Ovary (tissue), 9 donors: ENCODE results near the gene IP6K1. TPM values are rescaled to one million over a fixed set of nuclear protein-coding genes. Genes with fewer than 3 reads are reported as not detected.

Source experiments
- DNase-seq, 5 donors: peaks; one replicate each; pipeline ENCODE4 v3.0.0-alpha.2; 2019 to 2020
- H3K27ac ChIP-seq, 2 donors: fragments of 200-600 bp; one replicate each; pipeline versions ENCODE4 v1.5.1 to v1.8.0; 2019 to 2022
- H3K27me3 ChIP-seq: fragments of 200-600 bp; one replicate; pipeline ENCODE4 v1.8.0; 2022
- H3K36me3 ChIP-seq: fragments of 200-600 bp; sonication (generic); one replicate; pipeline ENCODE4 v1.5.1; 2019
- H3K4me1 ChIP-seq: one replicate; pipeline ENCODE4 v1.8.1; 2013; ENCODE audit warnings: mild to moderate bottlenecking, moderate library complexity; ENCODE audit not compliant: insufficient read depth
- H3K4me3 ChIP-seq: fragments of 200-600 bp; sonication (generic); one replicate; pipeline ENCODE4 v1.5.1; 2017
- H3K9me3 ChIP-seq, 2 donors: fragments of 200-600 bp in 1 of 2; sonication (generic) in 1 of 2; one replicate each; pipeline versions ENCODE4 v1.5.1 to v1.8.1; 2013 to 2019; ENCODE audit warnings: mild to moderate bottlenecking in 1 of 2, moderate library complexity in 1 of 2
- CTCF ChIP-seq, 3 donors: fragments of 450-650 bp in 2 of 3; fragments of 200-600 bp in 1 of 3; IDR thresholded peaks; one replicate each; pipeline versions ENCODE4 v1.5.1 to v1.8.0; 2016 to 2022; ENCODE audit warnings: antibody characterized with exemption in 3 of 3, mild to moderate bottlenecking in 1 of 3
- EP300 ChIP-seq: sonication (generic); formaldehyde crosslinking; IDR thresholded peaks from one replicate; pipeline ENCODE4 v1.6.1; 2017; ENCODE audit warnings: antibody characterized with exemption
- POLR2A ChIP-seq: fragments of 450-650 bp; IDR thresholded peaks from one replicate; pipeline ENCODE4 v1.6.1; 2017; ENCODE audit warnings: antibody characterized with exemption, mild to moderate bottlenecking, moderate library complexity
- WGBS, 3 donors: extraction: QIAGEN DNeasy Blood & Tissue Kit in 1 of 3; methylation state at CpG; one replicate each; pipeline versions ENCODE4 v1.1.5 to v1.1.7; 2013 to 2017; 5-methylcytosine and 5-hydroxymethylcytosine counted together
- intact Hi-C, 4 donors: fragments of 100-400 bp; cut with DNase I; formaldehyde crosslinking; loops; one replicate each; pipeline versions ENCODE4 v1.11.0 to v1.15.1; 2022 to 2023
- polyA plus RNA-seq, 2 donors: library from polyadenylated mRNA; stranded (reverse); fragments of 200-250 nt in 1 of 2; fragments of 350-450 nt in 1 of 2; fragmentation: Illumina TruSeq in 1 of 2; extraction: RNeasy Lipid Tissue Mini Kit (QIAGEN cat#74804) in 1 of 2; gene quantifications; one replicate each; pipeline ENCODE4 v1.2.3, GENCODE V29; 2013 to 2014
- total RNA-seq, 7 donors: library from RNA; depleted of rRNA in 2 of 7; stranded (reverse); fragments of >200 nt in 2 of 7; fragmentation: NEBNext Ultra II Directional in 3 of 7; extraction: Animal tissue kit (Norgen Biotek cat#: 25700) in 3 of 7; gene quantifications; one replicate each; pipeline versions ENCODE4 v1.1.0 to v1.2.4, GENCODE V29; 2016 to 2023
- donor health status: DM: no; HTN: no; CAD: no; lungs with moderate emphysema.
- donor health status: DM: no; HTN: no; CAD: no.
- donor health status: Bipolar disorder and iron deficiency.
- donor health status: DM: yes; HTN: yes; CAD: no.
- donor health status: DM: no; HTN: no; CAD: no.
- donor health status: DM: yes; HTN: yes; CAD: no.

IP6K1 gene
- total and polyA plus RNA-seq, 9 donors, result 27.9 to 52.4 (median 47.0) TPM

- WGBS, 3 donors, result 88 to 91% (median 90%) methylated on average over 8 of the region's 8 CpGs
- H3K4me3 ChIP-seq, result no peak overlapping the region
- H3K4me1 ChIP-seq, result no peaks in the 10 kb centered on the region
- H3K27ac ChIP-seq, result no peak overlapping the region
- TF ChIP-seq CTCF (IDR thresholded peaks at IDR 0.05), result no peak
- TF ChIP-seq EP300, result no peak
- no peak for TF ChIP-seq POLR2A
- H3K9me3 ChIP-seq, result no peaks in the 10 kb centered on the region
- H3K36me3 ChIP-seq, result no peaks in the 10 kb centered on the region
- intact Hi-C loops, result loop anchor here in 1 of 4 donors (10.0 kb wide), 1 partner anchor 200 kb away; the partner anchor contains the start of gene MST1R
- no peaks in the 10 kb centered on the region for H3K27me3 ChIP-seq
- no peak for DNase-seq
Observed at GRCh38 chr3:49704629-49705028, 81.7 kb downstream of the IP6K1 start.

GRCh38 chr3:49703956-49704355, 82.4 kb downstream of the IP6K1 start:
- DNase-seq, result no peak
- TF ChIP-seq CTCF (IDR thresholded peaks at IDR 0.05) (no peak), POLR2A (no peak), EP300 (no peak)
- intact Hi-C loops, result loop anchor here in 1 of 4 donors (10.0 kb wide), 1 partner anchor 201 kb away; the partner anchor contains the start of gene MST1R
- Histone ChIP-seq H3K36me3 (no peaks in the 10 kb centered on the region), H3K27ac (no peak overlapping the region), H3K4me3 (no peak overlapping the region), H3K4me1 (no peaks in the 10 kb centered on the region), H3K27me3 (no peaks in the 10 kb centered on the region), H3K9me3 (no peaks in the 10 kb centered on the region)
- 84 to 85% (median 85%) methylated on average over 7 of the region's 7 CpGs for WGBS, 3 donors

GRCh38 chr3:49703443-49703927, 82.9 kb downstream of the IP6K1 start:
- peak in 4 of 5 donors; percentile 41 to 69 (median 60) for DNase-seq
- TF ChIP-seq EP300 (no peak), CTCF (IDR thresholded peaks at IDR 0.05) (peak; percentile 36 to 50 (median 43)), POLR2A (no peak)
- 55 to 61% (median 59%) methylated on average over 14 of the region's 14 CpGs for WGBS, 3 donors
- no peaks in the 10 kb centered on the region for H3K27me3 ChIP-seq
- no peak overlapping the region for H3K27ac ChIP-seq
- H3K9me3 ChIP-seq, result no peaks in the 10 kb centered on the region
- H3K36me3 ChIP-seq, result no peaks in the 10 kb centered on the region
- intact Hi-C loops, result loop anchor here in 1 of 4 donors (10.0 kb wide), 1 partner anchor 201 kb away; the partner anchor contains the start of gene MST1R
- H3K4me1 ChIP-seq, result no peaks in the 10 kb centered on the region
- H3K4me3 ChIP-seq, result no peak overlapping the region

- WGBS, 3 donors, result 91 to 94% (median 92%) methylated on average over 11 of the region's 11 CpGs
- no peaks in the 10 kb centered on the region for H3K4me1 ChIP-seq
- H3K9me3 ChIP-seq, result no peaks in the 10 kb centered on the region
- intact Hi-C loops, result loop anchor here in 1 of 4 donors (10.0 kb wide), 1 partner anchor 202 kb away; the partner anchor contains the start of gene MST1R
- H3K27ac ChIP-seq, result no peak overlapping the region
- TF ChIP-seq CTCF (IDR thresholded peaks at IDR 0.05) (no peak), EP300 (no peak), POLR2A (no peak)
- H3K4me3 ChIP-seq, result no peak overlapping the region
- DNase-seq, result no peak
- H3K27me3 ChIP-seq, result no peaks in the 10 kb centered on the region
- H3K36me3 ChIP-seq, result no peaks in the 10 kb centered on the region
Observed at GRCh38 chr3:49702672-49703071, 83.7 kb downstream of the IP6K1 start.
